DND-41 (cell line): ENCODE data around the gene TSC22D2.

ENCODE experiments used
- CTCF ChIP-seq: IDR thresholded peaks from 2 replicates; pipeline ENCODE4 v1.5.1; 2012; ENCODE audit warnings: borderline replicate concordance, low read length, moderate library complexity, mild to moderate bottlenecking; ENCODE audit not compliant: poor library complexity, severe bottlenecking; ENCODE audit errors: extremely low read depth
- EZH2 ChIP-seq: IDR thresholded peaks from 3 replicates; pipeline ENCODE4 v1.6.1; 2012; ENCODE audit warnings: borderline replicate concordance, low read depth, mild to moderate bottlenecking, moderate library complexity, low read length, inconsistent platforms; ENCODE audit not compliant: severe bottlenecking

DNA sequence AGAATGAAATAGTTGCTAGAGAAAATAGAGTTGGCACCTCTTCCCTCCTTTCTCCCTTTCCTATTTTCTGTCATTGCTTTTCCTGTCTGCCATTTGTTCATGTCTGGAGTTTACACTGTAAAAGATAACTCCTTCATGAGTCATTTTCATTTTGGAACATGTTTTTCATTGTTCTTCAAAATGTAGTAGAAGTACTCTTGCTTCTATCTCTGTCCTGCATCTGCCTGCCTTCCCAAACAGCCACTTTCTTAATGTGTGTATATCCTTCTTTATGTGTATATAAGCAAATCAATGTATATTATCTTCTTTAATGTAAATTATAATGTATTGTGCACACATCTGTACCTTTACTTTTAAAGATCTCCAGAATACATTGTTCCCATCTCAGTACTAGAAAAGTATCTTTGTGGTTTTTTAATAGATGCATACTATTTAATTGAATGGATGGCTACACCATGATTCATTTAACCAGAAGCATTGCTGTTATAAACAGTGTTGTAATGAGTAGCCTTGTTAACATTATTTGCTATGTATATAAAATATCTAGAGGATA, 41.1 kb downstream of the TSC22D2 start:
- TF ChIP-seq CTCF = no peak
- no peak for TF ChIP-seq EZH2
